ENCODE results near the gene BORCS8.

GRCh38 chr19:19145281-19145680, 46.7 kb downstream of the BORCS8 start:
- TF ChIP-seq POLR2A (IDR thresholded peaks at IDR 0.05) (no peak), CTCF (IDR thresholded peaks at IDR 0.05) (no peak)

Data from ovary (tissue), 3 donors.